ENCODE results near the gene PDCD5. TPM values are rescaled to one million over a fixed set of nuclear protein-coding genes. Genes with fewer than 3 reads are reported as not detected.

The PDCD5 gene, protein sequence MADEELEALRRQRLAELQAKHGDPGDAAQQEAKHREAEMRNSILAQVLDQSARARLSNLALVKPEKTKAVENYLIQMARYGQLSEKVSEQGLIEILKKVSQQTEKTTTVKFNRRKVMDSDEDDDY
- 32.0 and 47.7 TPM in 2 replicates for total RNA-seq

GRCh38 chr19:32580901-32581704, at the start of gene PDCD5:
PDCD5 (plus strand) TSS chr19:32581190; CDS start chr19:32581262, 72 bp downstream.

Small RNA genes lying within 50 kb of the gene (small RNA-seq; reads per million reads assigned to genes)
- not detected for gene SNORA68B

Other genes with a start within 250 kb of the PDCD5 start
- gene ZNF507, start 235.6 kb upstream of the PDCD5 start, total RNA-seq: 15.3 and 15.6 TPM in 2 replicates
- gene DPY19L3, start 175.4 kb upstream of the PDCD5 start, total RNA-seq: 32.4 and 39.6 TPM in 2 replicates
- 44.3 and 48.2 TPM in 2 replicates for gene ANKRD27, start 94.0 kb downstream of the PDCD5 start, total RNA-seq
- gene RGS9BP, start 94.7 kb downstream of the PDCD5 start, total RNA-seq: 0.36 and 0.81 TPM in 2 replicates
- 13.1 and 13.7 TPM in 2 replicates for gene NUDT19, start 110.6 kb downstream of the PDCD5 start, total RNA-seq
- 0.24 and 0.81 TPM in 2 replicates for gene TDRD12, start 138.6 kb downstream of the PDCD5 start, total RNA-seq